Suppressor macrophage (primary cell): ENCODE measurements around the gene TULP4.

Source experiments
- DNase-seq, 4 experiments: peaks; one replicate each; pipeline ENCODE4 v3.0.0-alpha.2; 2020 to 2022

TULP4 gene

GRCh38 chr6:158536084-158536890 is 224.0 kb downstream of the TULP4 start:
- DNase-seq, result peak; percentile 85 to 94 (median 92)

DNA sequence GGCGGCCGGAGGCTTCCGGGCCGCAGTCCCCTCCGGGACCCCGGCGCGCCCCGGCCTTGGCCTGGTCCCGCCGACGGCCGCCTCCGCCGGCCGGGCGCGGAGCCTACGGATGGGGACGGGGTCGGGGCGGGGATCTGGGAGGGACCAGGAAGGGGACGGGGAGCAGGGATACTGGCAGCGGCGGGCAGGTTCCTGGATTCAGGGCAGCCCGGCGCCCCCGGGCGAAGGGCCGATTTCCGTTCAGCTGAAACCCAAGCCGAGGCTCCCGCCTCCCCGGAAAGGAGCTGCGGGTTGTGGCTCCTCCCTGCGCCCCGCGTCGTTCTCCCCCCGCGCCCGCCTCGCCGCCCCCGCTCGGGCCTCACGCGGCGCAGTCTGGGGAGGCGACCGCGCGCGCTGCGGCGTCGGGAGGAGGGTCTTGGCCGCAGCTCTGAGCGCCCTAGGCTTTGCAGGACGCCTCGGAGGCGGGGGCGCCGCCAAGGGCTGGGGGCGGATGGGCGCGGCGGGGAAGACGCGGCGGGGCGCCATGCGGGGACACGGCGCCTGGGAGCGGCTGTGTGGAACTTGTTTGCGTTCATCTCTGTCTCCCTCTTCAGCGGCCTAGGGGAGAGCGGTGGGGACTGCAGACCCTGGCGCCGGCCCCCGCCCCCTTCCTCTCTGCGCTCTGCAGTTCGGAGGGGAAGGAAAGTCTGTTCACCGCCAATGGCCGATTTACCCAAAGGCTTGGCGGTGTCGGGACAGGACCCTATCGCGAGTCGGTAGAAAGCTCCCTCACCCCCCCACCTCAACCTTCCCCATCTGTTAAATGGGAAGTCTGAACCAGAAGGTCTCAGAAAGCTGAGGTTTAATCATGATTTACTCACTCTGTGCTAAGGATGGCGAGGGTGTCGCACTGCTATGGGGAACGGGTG is 224.9 kb downstream of the TULP4 start:
- peak in 3 of 4 experiments; percentile 28 to 66 (median 38) for DNase-seq

- DNase-seq, result no peak
Observed at GRCh38 chr6:158538741-158539140, 226.5 kb downstream of the TULP4 start.

- DNase-seq, result no peak
Observed at GRCh38 chr6:158539413-158539812, 227.1 kb downstream of the TULP4 start.

DNA sequence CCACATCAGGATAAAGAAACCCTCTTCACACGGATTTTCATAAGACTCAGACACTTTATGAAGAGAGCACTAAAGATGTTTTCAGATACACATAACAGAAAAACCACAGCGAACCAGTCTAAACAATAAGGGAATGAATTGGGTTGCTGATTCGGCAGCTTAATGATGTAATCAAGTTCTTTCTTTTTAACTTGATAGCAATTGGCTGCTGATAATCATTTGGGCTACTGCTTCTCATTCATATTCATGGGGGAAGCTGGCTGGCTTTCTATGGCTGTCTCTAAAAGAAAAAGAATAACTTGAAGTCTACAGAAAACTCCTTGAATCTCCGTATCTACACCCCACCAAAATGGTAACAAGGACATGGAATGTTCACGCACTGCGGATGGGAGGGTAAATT is 227.6 kb downstream of the TULP4 start:
- DNase-seq, result no peak

- no peak for DNase-seq
Observed at GRCh38 chr6:158543606-158544185, 231.4 kb downstream of the TULP4 start.

DNA sequence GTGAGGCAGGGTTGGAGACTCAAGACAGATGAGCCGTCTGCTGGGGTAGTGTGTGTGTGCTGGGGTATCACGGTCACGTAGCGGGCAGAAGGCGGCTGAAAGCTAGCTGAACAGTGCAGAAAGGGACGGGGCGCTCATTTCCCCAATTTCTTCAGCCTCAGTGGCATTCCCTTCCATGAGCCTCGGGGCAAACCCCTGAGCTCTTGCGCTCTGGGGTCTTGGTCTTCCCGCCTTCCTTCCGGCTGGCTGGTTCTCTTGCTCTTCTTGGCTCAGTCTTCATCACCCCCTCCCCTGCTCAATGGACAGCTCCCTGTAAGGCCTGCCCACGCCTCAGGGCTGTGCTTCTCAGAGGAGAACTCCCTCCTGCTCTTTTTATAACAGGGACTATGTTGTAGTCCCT is 232.2 kb downstream of the TULP4 start:
- no peak for DNase-seq

- no peak for DNase-seq
Observed at GRCh38 chr6:158545043-158545966, 233.0 kb downstream of the TULP4 start.

DNA sequence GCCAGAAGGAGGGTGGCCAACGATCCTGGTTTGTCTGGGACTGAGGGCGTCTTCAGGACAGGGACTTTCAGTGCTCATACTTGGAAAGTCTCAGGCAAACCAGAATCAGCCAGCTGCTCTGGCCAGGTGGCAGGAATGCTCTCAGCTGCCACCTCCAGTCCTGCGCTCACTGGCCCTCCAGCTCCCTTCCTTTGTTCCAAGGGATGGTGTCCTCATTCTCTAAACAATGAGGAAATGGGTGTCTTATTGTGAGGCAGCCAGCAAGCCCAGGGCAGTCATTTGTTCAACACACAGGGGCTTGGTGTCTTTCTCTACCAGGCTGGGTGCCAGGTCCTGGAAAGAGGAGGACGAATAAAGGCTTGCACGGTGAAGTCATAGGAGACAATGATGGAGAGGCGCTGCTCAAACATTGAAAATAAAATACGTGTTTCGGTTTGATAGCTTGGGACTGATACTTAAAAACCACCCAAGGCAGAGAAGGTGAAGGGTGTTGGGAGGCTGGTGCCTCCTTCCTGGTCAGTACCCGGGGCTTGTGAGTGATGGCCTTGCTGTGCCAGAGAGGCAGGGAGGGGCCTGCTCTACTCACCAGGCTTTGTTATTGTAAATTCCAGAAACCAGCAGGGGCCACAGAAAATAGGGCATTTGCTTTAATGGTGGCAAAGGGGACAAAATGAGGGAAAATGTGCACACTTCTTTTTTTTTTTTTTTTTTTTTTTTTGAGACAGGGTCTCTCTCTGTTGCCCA is 236.3 kb downstream of the TULP4 start:
- DNase-seq, result no peak

- DNase-seq, result no peak
Observed at GRCh38 chr6:158552055-158552795, 240.0 kb downstream of the TULP4 start.

- DNase-seq, result no peak
Observed at GRCh38 chr6:158552796-158553138, 240.5 kb downstream of the TULP4 start.

GRCh38 chr6:158554611-158555361 is 242.5 kb downstream of the TULP4 start:
- DNase-seq, result no peak

- DNase-seq, result no peak
Observed at GRCh38 chr6:158556113-158556512, 243.8 kb downstream of the TULP4 start.

GRCh38 chr6:158557110-158557509 is 244.8 kb downstream of the TULP4 start:
- peak in 1 of 4 experiments; percentile 9 for DNase-seq

DNA sequence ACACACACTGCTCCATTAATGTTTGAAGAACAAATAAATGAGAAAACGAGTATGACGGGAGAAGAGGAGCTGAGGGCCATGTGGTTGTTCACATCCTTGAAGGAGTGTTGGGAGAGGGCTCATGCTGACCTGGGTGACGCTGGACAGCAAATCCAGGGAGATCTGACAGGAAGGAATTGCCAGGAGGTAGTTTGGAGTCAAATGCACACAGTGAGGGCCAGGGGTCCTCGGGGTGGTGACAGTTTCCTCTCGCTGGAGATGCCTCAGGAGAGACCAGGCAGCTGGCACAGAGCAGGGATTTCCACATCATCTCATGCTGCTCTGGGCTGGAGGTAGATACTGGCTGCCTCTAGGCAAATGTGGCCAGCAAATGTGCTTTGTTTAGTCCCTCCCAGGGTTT is 245.7 kb downstream of the TULP4 start:
- no peak for DNase-seq

DNA sequence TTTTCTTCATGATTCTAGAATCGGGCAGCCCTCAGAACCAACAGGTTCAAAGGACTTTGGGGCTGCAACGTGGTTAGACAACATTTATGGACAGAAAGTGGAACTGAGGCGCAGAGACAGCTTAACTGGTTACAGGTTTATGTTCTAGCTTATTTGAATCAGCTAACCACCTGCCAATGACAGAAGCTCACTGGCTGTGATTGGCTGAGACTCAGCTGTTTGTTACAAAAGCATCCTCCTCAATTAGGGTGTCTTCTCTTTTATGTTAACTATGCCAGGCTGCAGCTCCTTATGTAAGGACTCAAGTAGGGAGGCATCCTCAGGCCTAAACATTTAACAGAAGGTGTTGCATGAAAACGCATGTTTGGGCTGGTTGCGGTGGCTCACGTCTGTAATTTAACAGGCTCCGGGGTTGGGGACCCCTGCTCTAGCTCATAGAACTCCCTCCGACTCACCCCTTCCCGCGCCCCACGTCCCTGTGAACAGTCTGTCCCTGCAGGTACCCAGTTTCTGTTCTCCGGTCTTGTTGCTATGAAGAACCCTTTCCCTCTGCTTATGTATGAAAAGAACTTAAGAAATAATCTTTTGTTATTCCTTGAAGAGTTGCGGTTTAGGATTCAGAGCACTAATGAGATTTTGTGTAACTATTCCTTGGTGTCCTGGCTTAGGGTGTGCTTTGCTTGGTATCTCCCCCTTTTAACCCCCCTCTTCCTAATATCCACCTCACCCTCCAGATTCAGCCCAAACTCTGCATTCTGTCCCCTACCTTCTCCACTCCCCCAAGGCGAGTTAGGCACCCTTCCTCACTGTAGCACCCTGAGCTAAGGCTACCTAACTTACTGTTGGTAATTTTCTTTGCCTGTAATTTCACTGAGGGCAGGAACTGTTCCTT is 246.4 kb downstream of the TULP4 start:
- DNase-seq, result no peak

DNA sequence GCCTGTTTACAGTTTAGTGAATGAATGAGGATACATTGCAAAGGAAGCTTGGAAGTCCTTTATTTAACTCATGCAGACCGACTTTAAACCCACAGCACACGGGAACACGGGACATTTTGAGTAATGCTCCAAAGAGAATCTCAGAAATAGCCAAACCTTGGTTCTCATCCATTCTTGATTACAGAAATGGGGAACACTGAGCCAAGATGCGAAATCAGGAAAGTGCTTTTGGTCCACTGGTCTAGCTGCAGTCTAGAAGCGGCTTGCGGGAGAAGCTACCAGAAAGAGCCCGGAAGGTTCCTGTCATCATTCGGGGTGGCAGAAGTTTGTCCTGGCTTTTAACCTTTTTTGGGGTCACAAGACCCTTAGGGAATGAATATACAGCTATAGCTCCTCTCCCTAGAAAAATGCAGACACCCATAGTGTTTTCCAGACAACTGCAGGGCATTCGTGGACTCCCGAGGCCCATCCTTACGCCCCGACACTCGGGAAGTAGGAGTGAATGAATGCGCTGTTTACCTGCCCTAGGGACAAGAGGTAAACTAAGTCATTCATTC is 247.2 kb downstream of the TULP4 start:
- DNase-seq, result peak in 1 of 4 experiments; percentile 16
